Mesendoderm (in vitro differentiated cells): Measurements from ENCODE around the gene ZNF33B.

ENCODE experiments used
- DNase-seq: peaks from one replicate; pipeline ENCODE4 v3.0.0; 2013
- H2AK5ac ChIP-seq: 2 replicates; pipeline ENCODE4 v1.6.1; 2013; ENCODE audit warnings: low read length, inconsistent platforms
- H2BK120ac ChIP-seq: 2 replicates; pipeline ENCODE4 v1.6.1; 2013; ENCODE audit warnings: low read depth, mild to moderate bottlenecking, low read length, moderate library complexity, mixed read lengths
- H2BK15ac ChIP-seq: replicated peaks from 2 replicates; pipeline ENCODE4 v1.6.1; 2013; ENCODE audit warnings: low read depth, mild to moderate bottlenecking, moderate library complexity
- H2BK5ac ChIP-seq: 2 replicates; pipeline ENCODE4 v1.6.1; 2013; ENCODE audit warnings: low read length, inconsistent platforms
- H3K18ac ChIP-seq: 2 replicates; pipeline ENCODE4 v1.6.1; 2013; ENCODE audit warnings: mild to moderate bottlenecking, low read length, mixed read lengths
- H3K23ac ChIP-seq: one replicate; pipeline ENCODE4 v1.6.1; 2013; ENCODE audit warnings: low read length
- H3K27ac ChIP-seq: 2 replicates; pipeline ENCODE4 v1.5.1; 2013; ENCODE audit warnings: low read depth, mild to moderate bottlenecking, inconsistent platforms, low read length, moderate library complexity
- H3K27me3 ChIP-seq: 2 replicates; pipeline ENCODE4 v1.6.1; 2013; ENCODE audit warnings: low read length, control low read depth, mild to moderate bottlenecking, inconsistent platforms; ENCODE audit not compliant: insufficient read depth, poor library complexity
- H3K36me3 ChIP-seq: 2 replicates; pipeline ENCODE4 v1.6.1; 2013; ENCODE audit warnings: low read length, inconsistent platforms; ENCODE audit not compliant: control insufficient read depth, insufficient read depth
- H3K4ac ChIP-seq: one replicate; pipeline ENCODE4 v1.6.1; 2013; ENCODE audit warnings: low read depth, mild to moderate bottlenecking, low read length, moderate library complexity
- H3K4me1 ChIP-seq: 2 replicates; pipeline ENCODE4 v1.6.1; 2013; ENCODE audit warnings: low read depth, low read length, inconsistent platforms; ENCODE audit not compliant: control insufficient read depth
- H3K4me2 ChIP-seq: 2 replicates; pipeline ENCODE4 v1.6.1; 2013; ENCODE audit warnings: low read length
- H3K4me3 ChIP-seq: 2 replicates; pipeline ENCODE4 v1.5.1; 2013; ENCODE audit warnings: mild to moderate bottlenecking, low read length
- H3K56ac ChIP-seq: one replicate; pipeline ENCODE4 v1.6.1; 2013; ENCODE audit warnings: low read length
- H3K79me1 ChIP-seq: 2 replicates; pipeline ENCODE4 v1.6.1; 2013; ENCODE audit warnings: low read length, inconsistent platforms
- H3K79me2 ChIP-seq: 2 replicates; pipeline ENCODE4 v1.6.1; 2013; ENCODE audit warnings: mild to moderate bottlenecking, low read length; ENCODE audit not compliant: control insufficient read depth, insufficient read depth
- H3K9ac ChIP-seq: 2 replicates; pipeline ENCODE4 v1.6.1; 2013; ENCODE audit warnings: low read length, inconsistent platforms
- H4K5ac ChIP-seq: one replicate; pipeline ENCODE4 v1.6.1; 2013; ENCODE audit warnings: low read length
- H4K8ac ChIP-seq: one replicate; pipeline ENCODE4 v1.6.1; 2013; ENCODE audit warnings: low read depth, mild to moderate bottlenecking, control low read depth, low read length, moderate library complexity
- WGBS: extraction: QIAGEN DNeasy Blood & Tissue Kit; methylation state at CpG from one replicate; pipeline ENCODE4 v1.1.7; 2013; ENCODE audit warnings: low lambda C conversion rate, missing lambda C conversion rate; ENCODE audit not compliant: insufficient coverage; ENCODE audit errors: extremely low coverage; 5-methylcytosine and 5-hydroxymethylcytosine counted together

ZNF33B gene

GRCh38 chr10:42598249-42598873 is 40.0 kb downstream of the ZNF33B start:
- WGBS = no CpG with 5 or more reads among the region's 4 CpGs

GRCh38 chr10:42596196-42596595 is 42.2 kb downstream of the ZNF33B start:
- H3K79me1 ChIP-seq = no peaks in the 10 kb centered on the region
- peaks cover 3% of the 10 kb centered on the region for H3K36me3 ChIP-seq
- no peak overlapping the region for H3K23ac ChIP-seq
- H3K4ac ChIP-seq = no peak overlapping the region
- H3K4me3 ChIP-seq = no peak overlapping the region
- no peak overlapping the region for H2AK5ac ChIP-seq
- no peak overlapping the region for H3K56ac ChIP-seq
- no peak overlapping the region for H2BK5ac ChIP-seq
- no peaks in the 10 kb centered on the region for H3K27me3 ChIP-seq
- no peak for DNase-seq
- H3K27ac ChIP-seq = no peak overlapping the region
- H2BK120ac ChIP-seq = no peak overlapping the region
- H2BK15ac ChIP-seq = no peak overlapping the region
- H3K4me1 ChIP-seq = no peaks in the 10 kb centered on the region
- H3K4me2 ChIP-seq = no peak overlapping the region
- no peak overlapping the region for H4K5ac ChIP-seq
- no peak overlapping the region for H3K18ac ChIP-seq
- H3K9ac ChIP-seq = no peak overlapping the region
- no peaks in the 10 kb centered on the region for H3K79me2 ChIP-seq
- no peak overlapping the region for H4K8ac ChIP-seq

More at GRCh38 chr10:42598249-42598873, 40.0 kb downstream of the ZNF33B start:
- H4K8ac ChIP-seq = no peak overlapping the region
- DNase-seq = no peak
- H3K4ac ChIP-seq = no peak overlapping the region
- no peaks in the 10 kb centered on the region for H3K4me1 ChIP-seq
- H2BK15ac ChIP-seq = no peak overlapping the region
- H3K79me2 ChIP-seq = no peaks in the 10 kb centered on the region
- H3K27me3 ChIP-seq = no peaks in the 10 kb centered on the region
- H3K4me3 ChIP-seq = no peak overlapping the region
- H2BK5ac ChIP-seq = no peak overlapping the region
- no peak overlapping the region for H3K4me2 ChIP-seq
- H3K27ac ChIP-seq = no peak overlapping the region
- no peak overlapping the region for H2BK120ac ChIP-seq
- H3K36me3 ChIP-seq = peaks cover 3% of the 10 kb centered on the region
- H2AK5ac ChIP-seq = no peak overlapping the region
- H3K56ac ChIP-seq = no peak overlapping the region
- no peak overlapping the region for H3K23ac ChIP-seq
- no peak overlapping the region for H3K18ac ChIP-seq
- H3K79me1 ChIP-seq = no peaks in the 10 kb centered on the region
- no peak overlapping the region for H3K9ac ChIP-seq
- no peak overlapping the region for H4K5ac ChIP-seq

GRCh38 chr10:42594246-42594650 is 44.1 kb downstream of the ZNF33B start:
- Histone ChIP-seq H3K79me1 (no peaks in the 10 kb centered on the region), H3K18ac (no peak overlapping the region), H3K4ac (no peak overlapping the region), H3K36me3 (peaks cover 3% of the 10 kb centered on the region), H3K56ac (no peak overlapping the region), H3K4me2 (no peak overlapping the region), H2BK5ac (no peak overlapping the region), H3K4me3 (no peak overlapping the region), H3K4me1 (no peaks in the 10 kb centered on the region), H2BK120ac (no peak overlapping the region), H2BK15ac (no peak overlapping the region), H4K8ac (no peak overlapping the region), H3K27me3 (no peaks in the 10 kb centered on the region), H4K5ac (no peak overlapping the region), H2AK5ac (no peak overlapping the region), H3K23ac (no peak overlapping the region), H3K27ac (no peak overlapping the region), H3K9ac (no peak overlapping the region), H3K79me2 (no peaks in the 10 kb centered on the region)
- WGBS = no CpG with 5 or more reads among the region's 5 CpGs
- DNase-seq = no peak

- H2BK120ac ChIP-seq = no peak overlapping the region
- no peak overlapping the region for H4K8ac ChIP-seq
- H2BK5ac ChIP-seq = no peak overlapping the region
- H3K4me2 ChIP-seq = no peak overlapping the region
- WGBS = no CpG with 5 or more reads among the region's 1 CpG
- no peaks in the 10 kb centered on the region for H3K79me2 ChIP-seq
- no peak overlapping the region for H3K56ac ChIP-seq
- H3K9ac ChIP-seq = no peak overlapping the region
- H3K18ac ChIP-seq = no peak overlapping the region
- no peak overlapping the region for H3K4me3 ChIP-seq
- H3K27ac ChIP-seq = no peak overlapping the region
- no peaks in the 10 kb centered on the region for H3K4me1 ChIP-seq
- H3K79me1 ChIP-seq = no peaks in the 10 kb centered on the region
- H3K4ac ChIP-seq = no peak overlapping the region
- H4K5ac ChIP-seq = no peak overlapping the region
- no peak overlapping the region for H3K23ac ChIP-seq
- peak; percentile 49 for DNase-seq
- H3K27me3 ChIP-seq = no peaks in the 10 kb centered on the region
- H2BK15ac ChIP-seq = no peak overlapping the region
- no peak overlapping the region for H2AK5ac ChIP-seq
- H3K36me3 ChIP-seq = peaks cover 3% of the 10 kb centered on the region
These were observed 45.1 kb downstream of the ZNF33B start for GRCh38 chr10:42593284-42593683.

GRCh38 chr10:42583828-42584227 is 54.5 kb downstream of the ZNF33B start:
- Histone ChIP-seq H2BK120ac (no peak overlapping the region), H3K4me2 (no peak overlapping the region), H2AK5ac (no peak overlapping the region), H2BK15ac (no peak overlapping the region), H3K27ac (no peak overlapping the region), H3K36me3 (no peaks in the 10 kb centered on the region), H3K56ac (no peak overlapping the region), H3K4ac (no peak overlapping the region), H3K18ac (no peak overlapping the region), H4K8ac (no peak overlapping the region), H3K9ac (no peak overlapping the region), H3K4me3 (no peak overlapping the region), H3K27me3 (no peaks in the 10 kb centered on the region), H3K79me2 (no peaks in the 10 kb centered on the region), H3K23ac (no peak overlapping the region), H2BK5ac (no peak overlapping the region), H4K5ac (no peak overlapping the region), H3K79me1 (no peaks in the 10 kb centered on the region), H3K4me1 (no peaks in the 10 kb centered on the region)
- no peak for DNase-seq
- no CpG with 5 or more reads among the region's 5 CpGs for WGBS

- Histone ChIP-seq H3K36me3 (no peaks in the 10 kb centered on the region), H3K4me2 (no peak overlapping the region), H3K79me1 (no peaks in the 10 kb centered on the region), H4K5ac (no peak overlapping the region), H4K8ac (no peak overlapping the region), H2BK5ac (no peak overlapping the region), H3K79me2 (no peaks in the 10 kb centered on the region), H3K56ac (no peak overlapping the region), H3K4me1 (no peaks in the 10 kb centered on the region), H3K23ac (no peak overlapping the region), H3K4me3 (no peak overlapping the region), H2BK120ac (no peak overlapping the region), H3K9ac (no peak overlapping the region), H2AK5ac (no peak overlapping the region), H3K27ac (no peak overlapping the region), H3K18ac (no peak overlapping the region), H2BK15ac (no peak overlapping the region), H3K27me3 (no peaks in the 10 kb centered on the region), H3K4ac (no peak overlapping the region)
- DNase-seq = no peak
- WGBS = no CpG with 5 or more reads among the region's 7 CpGs
These were observed 60.4 kb downstream of the ZNF33B start for GRCh38 chr10:42578019-42578418.
